ENCODE results near the gene SECISBP2L. TPM values are rescaled to one million over a fixed set of nuclear protein-coding genes. Genes with fewer than 3 reads are reported as not detected.

SECISBP2L gene
- total RNA-seq, 1 experiment from 2014 or later: 24.7 TPM

DNA sequence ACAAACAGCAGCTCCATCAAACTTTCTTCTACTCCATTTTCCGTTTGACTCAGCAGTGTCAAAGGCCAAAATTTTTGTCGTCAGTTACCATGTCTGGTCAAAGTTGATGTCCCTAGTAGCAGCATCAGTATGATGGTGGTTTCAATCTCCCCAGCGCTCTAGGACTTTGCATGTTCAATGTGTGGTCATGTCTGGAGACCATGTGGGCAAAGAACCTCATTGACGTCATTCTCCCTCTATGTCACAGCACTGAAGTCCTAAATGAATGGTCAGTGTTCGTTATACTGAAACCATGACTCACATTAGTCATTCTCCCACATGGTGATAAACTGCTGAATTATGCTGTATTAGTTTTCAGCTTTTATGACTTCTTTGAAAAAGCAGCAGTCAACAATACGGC is 105.7 kb downstream of the SECISBP2L start:
- DNase-seq: no peak
- Histone ChIP-seq H2BK15ac (ENCODE audit: low read depth, low read length) (no peak overlapping the region), H2AK5ac (ENCODE audit: insufficient read length, low read length) (no peak overlapping the region), H3K27me3 (ENCODE audit: insufficient read depth, low read length) (no peaks in the 10 kb centered on the region), H3K18ac (ENCODE audit: insufficient read length, low read depth, low read length) (no peak overlapping the region), H2AFZ (ENCODE audit: low read length) (no peak overlapping the region), H3K79me2 (ENCODE audit: insufficient read depth, low read length) (no peaks in the 10 kb centered on the region), H2BK5ac (ENCODE audit: insufficient read length, low read length) (no peak overlapping the region), H3K9me3 (ENCODE audit: control insufficient read depth, low read depth, low read length) (no peaks in the 10 kb centered on the region), H2BK12ac (ENCODE audit: insufficient read length, low read depth, low read length) (no peak overlapping the region), H3K14ac (ENCODE audit: insufficient read depth, low read length) (no peak overlapping the region), H3K4me2 (ENCODE audit: insufficient read depth, insufficient read length, low read length) (no peak overlapping the region), H3K23ac (ENCODE audit: insufficient read length, low read depth, low read length) (no peak overlapping the region), H2BK20ac (ENCODE audit: low read depth, low read length, poor library complexity, severe bottlenecking) (no peak overlapping the region), H3K79me1 (ENCODE audit: insufficient read depth, low read depth, low read length, poor library complexity, severe bottlenecking) (no peaks in the 10 kb centered on the region), H4K20me1 (ENCODE audit: control insufficient read depth, insufficient read depth, insufficient read length) (no peaks in the 10 kb centered on the region), H4K8ac (replicated peaks; ENCODE audit: insufficient read length, low read depth, low read length) (no peak overlapping the region), H3K27ac (ENCODE audit: insufficient read length, low read depth, low read length) (no peak overlapping the region), H3K23me2 (ENCODE audit: insufficient read length, low read depth, low read length, poor library complexity, severe bottlenecking) (no peaks in the 10 kb centered on the region), H4K91ac (ENCODE audit: insufficient read length, low read depth, low read length) (no peak overlapping the region), H3K9ac (ENCODE audit: extremely low read depth, insufficient read length, low read length) (no peak overlapping the region), H3K4me1 (ENCODE audit: insufficient read depth, low read length) (no peaks in the 10 kb centered on the region), H3T11ph (ENCODE audit: low read length) (no peak overlapping the region), H4K5ac (ENCODE audit: insufficient read length, low read depth, low read length) (no peak overlapping the region), H2BK120ac (ENCODE audit: low read depth, low read length, poor library complexity, severe bottlenecking) (no peak overlapping the region), H3K56ac (ENCODE audit: insufficient read length, low read depth, low read length) (no peak overlapping the region), H3K4ac (ENCODE audit: low read depth, low read length) (no peak overlapping the region)
- no CpG with 5 or more reads among the region's 6 CpGs for WGBS (ENCODE audit: extremely low coverage, insufficient read length, low lambda C conversion rate)
- Mint-ChIP-seq H3K36me3 (ENCODE audit: insufficient read depth in 1 of 3, low read depth in 3 of 3) (no peaks in the 10 kb centered on the region), H3K27me3 (ENCODE audit: low read depth) (peaks cover 6% of the 10 kb centered on the region; the same call in 1 of the 2 replicates), H3K4me3 (no peak overlapping the region), H3K4me1 (no peaks in the 10 kb centered on the region), H3K9me3 (no peaks in the 10 kb centered on the region), H3K27ac (no peak overlapping the region)
- TF ChIP-seq, protein P1, sequence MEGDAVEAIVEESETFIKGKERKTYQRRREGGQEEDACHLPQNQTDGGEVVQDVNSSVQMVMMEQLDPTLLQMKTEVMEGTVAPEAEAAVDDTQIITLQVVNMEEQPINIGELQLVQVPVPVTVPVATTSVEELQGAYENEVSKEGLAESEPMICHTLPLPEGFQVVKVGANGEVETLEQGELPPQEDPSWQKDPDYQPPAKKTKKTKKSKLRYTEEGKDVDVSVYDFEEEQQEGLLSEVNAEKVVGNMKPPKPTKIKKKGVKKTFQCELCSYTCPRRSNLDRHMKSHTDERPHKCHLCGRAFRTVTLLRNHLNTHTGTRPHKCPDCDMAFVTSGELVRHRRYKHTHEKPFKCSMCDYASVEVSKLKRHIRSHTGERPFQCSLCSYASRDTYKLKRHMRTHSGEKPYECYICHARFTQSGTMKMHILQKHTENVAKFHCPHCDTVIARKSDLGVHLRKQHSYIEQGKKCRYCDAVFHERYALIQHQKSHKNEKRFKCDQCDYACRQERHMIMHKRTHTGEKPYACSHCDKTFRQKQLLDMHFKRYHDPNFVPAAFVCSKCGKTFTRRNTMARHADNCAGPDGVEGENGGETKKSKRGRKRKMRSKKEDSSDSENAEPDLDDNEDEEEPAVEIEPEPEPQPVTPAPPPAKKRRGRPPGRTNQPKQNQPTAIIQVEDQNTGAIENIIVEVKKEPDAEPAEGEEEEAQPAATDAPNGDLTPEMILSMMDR (conservative IDR thresholded peaks at IDR 0.05): no peak

Data from H9 (cell line).